OCI-LY3 (cell line): Measurements from ENCODE around the gene CCDC160.

Experiments
- H2AFZ ChIP-seq: fragments of 200-600, 300-600 bp; shearing (Covaris generic); 2 replicates; pipeline ENCODE4 v1.6.0; 2014; ENCODE audit warnings: antibody characterized with exemption, low read depth, low read length
- H3K27ac ChIP-seq: fragments of 200-600, 300-600 bp; sonication (generic); 2 replicates; pipeline ENCODE4 v1.5.1; 2014; ENCODE audit warnings: mild to moderate bottlenecking, low read length, moderate library complexity, mixed read lengths
- H3K27me3 ChIP-seq: fragments of 200-600, 300-600 bp; sonication (generic); 2 replicates; pipeline ENCODE4 v1.6.1; 2014; ENCODE audit warnings: low read depth, low read length, mixed read lengths
- H3K36me3 ChIP-seq: fragments of 200-600, 300-600 bp; sonication (generic); replicated peaks from 2 replicates; pipeline ENCODE3; 2014; ENCODE audit warnings: low read depth, low read length, mixed read lengths
- H3K4me1 ChIP-seq: fragments of 300-600, 200-600 bp; sonication (generic); 2 replicates; pipeline ENCODE4 v1.6.1; 2014; ENCODE audit warnings: low read length, mixed read lengths
- H3K4me2 ChIP-seq: fragments of 200-600, 300-600 bp; sonication (generic); 2 replicates; pipeline ENCODE4 v1.6.1; 2014; ENCODE audit warnings: low read length, mixed read lengths
- H3K4me3 ChIP-seq: fragments of 300-600, 200-600 bp; sonication (generic); 2 replicates; pipeline ENCODE4 v1.5.1; 2014; ENCODE audit warnings: antibody characterized with exemption, mild to moderate bottlenecking, low read length, moderate library complexity
- H3K79me2 ChIP-seq: fragments of 300-600, 200-600 bp; shearing (Covaris generic); 2 replicates; pipeline ENCODE4 v1.6.1; 2014; ENCODE audit warnings: mild to moderate bottlenecking, low read length, mixed read lengths
- H3K9ac ChIP-seq: fragments of 300-600, 200-600 bp; shearing (Covaris generic); 2 replicates; pipeline ENCODE4 v1.6.0; 2014; ENCODE audit warnings: mild to moderate bottlenecking, low read length, moderate library complexity
- H3K9me3 ChIP-seq: fragments of 200-600, 300-600 bp; shearing (Covaris generic); 2 replicates; pipeline ENCODE4 v1.6.1; 2014; ENCODE audit warnings: low read length, mixed read lengths; ENCODE audit not compliant: insufficient read depth
- H4K20me1 ChIP-seq: fragments of 200-600, 300-600 bp; sonication (generic); 2 replicates; pipeline ENCODE4 v1.6.1; 2016; ENCODE audit warnings: low read length, mixed read lengths; ENCODE audit not compliant: insufficient read depth
- CTCF ChIP-seq: fragments of 200-600, 300-600 bp; sonication (generic); IDR thresholded peaks from 2 replicates; pipeline ENCODE4 v1.5.1; 2014; ENCODE audit warnings: antibody characterized with exemption, low read length, low read depth
- EZH2phosphoT487 ChIP-seq: fragments of 200-600 bp; shearing (Covaris generic); IDR thresholded peaks from 2 replicates; pipeline ENCODE4 v1.6.1; 2018; ENCODE audit warnings: antibody characterized with exemption, mixed run types, low read depth

The CCDC160 gene

GRCh38 chrX:134294548-134294947 lies 57.6 kb downstream of the CCDC160 start:
- no peaks in the 10 kb centered on the region; the same call in 1 of the 2 replicates for H3K9me3 ChIP-seq
- no peaks in the 10 kb centered on the region; the same call in 1 of the 2 replicates for H3K4me1 ChIP-seq
- H3K4me2 ChIP-seq = no peak overlapping the region
- H3K36me3 ChIP-seq = no peaks in the 10 kb centered on the region
- H3K9ac ChIP-seq = no peak overlapping the region
- no peak overlapping the region for H3K27ac ChIP-seq
- H2AFZ ChIP-seq = no peak overlapping the region
- no peaks in the 10 kb centered on the region for H3K27me3 ChIP-seq
- no peak for TF ChIP-seq EZH2phosphoT487
- TF ChIP-seq CTCF = peak; percentile 26
- no peak overlapping the region for H3K4me3 ChIP-seq
- no peaks in the 10 kb centered on the region for H3K79me2 ChIP-seq
- no peaks in the 10 kb centered on the region for H4K20me1 ChIP-seq
